Mononuclear cell (primary cell): ENCODE data around the gene FKBP5. TPM values are rescaled to one million over a fixed set of nuclear protein-coding genes. Genes with fewer than 3 reads are reported as not detected.
"Not testable (repeated sequence)": the region's sequence is repeated elsewhere in the genome, so short reads cannot be mapped to it uniquely, and the experiment has no call there.

Source experiments
- H3K27me3 ChIP-seq: 2 replicates; pipeline ENCODE4 v1.6.0; 2011; ENCODE audit warnings: low read length, control low read depth; ENCODE audit not compliant: insufficient read depth
- H3K4me1 ChIP-seq: 2 replicates; pipeline ENCODE4 v1.5.1; 2011; ENCODE audit warnings: mild to moderate bottlenecking, low read length, control low read depth; ENCODE audit not compliant: insufficient read depth
- H3K4me3 ChIP-seq: 2 replicates; pipeline ENCODE4 v1.5.1; 2011; ENCODE audit warnings: mild to moderate bottlenecking, low read length, moderate library complexity
- H3K9me3 ChIP-seq: 2 replicates; pipeline ENCODE4 v1.5.1; 2011; ENCODE audit warnings: low read depth, mild to moderate bottlenecking, control low read depth, low read length
- total RNA-seq: library from RNA; depleted of rRNA; stranded (reverse); fragments of >200 nt; gene quantifications from one replicate; pipeline ENCODE4 v1.2.3, GENCODE V29; 2012

The FKBP5 gene
- total RNA-seq, 1 donor, result 20.1 TPM

DNA sequence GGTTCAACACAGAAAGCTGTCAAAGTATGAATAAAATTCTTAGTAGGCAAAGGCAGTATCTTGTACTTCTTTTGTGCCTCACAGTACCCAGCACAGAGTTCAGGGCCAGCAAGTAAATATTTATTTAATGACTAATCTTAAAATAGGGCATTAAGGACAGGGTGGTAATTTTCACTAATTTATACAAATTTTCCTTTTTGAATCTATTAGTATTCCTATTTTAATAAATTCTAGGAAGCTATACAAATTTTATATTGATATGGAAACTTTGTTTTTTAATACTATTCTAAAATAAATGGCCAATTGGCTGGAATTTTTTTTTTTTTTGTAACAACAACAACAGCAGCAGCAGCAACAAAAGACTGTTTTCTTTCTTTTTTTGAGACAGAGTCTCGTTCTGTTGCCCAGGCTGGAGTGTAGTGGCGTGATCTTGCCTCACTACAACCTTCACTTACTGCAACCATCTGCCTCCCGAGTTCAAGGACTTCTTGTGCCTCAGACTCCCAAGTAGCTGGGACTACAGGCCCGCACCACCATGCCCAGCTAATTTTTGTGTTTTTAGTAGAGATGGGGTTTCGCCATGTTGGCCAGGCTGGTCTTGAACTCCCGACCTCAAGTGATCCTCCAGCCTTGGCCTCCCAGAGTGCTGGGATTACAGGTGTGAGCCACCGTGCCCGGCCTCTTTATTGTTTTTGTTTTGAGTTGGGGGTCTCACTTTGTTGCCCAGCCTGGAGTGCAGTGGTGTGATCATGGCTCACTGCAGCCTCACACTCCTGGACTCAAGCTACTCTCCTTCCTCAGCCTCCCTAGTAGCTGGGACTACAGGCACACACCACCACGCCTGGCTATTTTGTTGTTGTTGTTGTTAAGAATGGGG lies 85.2 kb downstream of the FKBP5 start:
- Histone ChIP-seq H3K4me3 (no peak overlapping the region), H3K9me3 (no peaks in the 10 kb centered on the region), H3K4me1 (peaks cover 52% of the 10 kb centered on the region), H3K27me3 (no peaks in the 10 kb centered on the region)

DNA sequence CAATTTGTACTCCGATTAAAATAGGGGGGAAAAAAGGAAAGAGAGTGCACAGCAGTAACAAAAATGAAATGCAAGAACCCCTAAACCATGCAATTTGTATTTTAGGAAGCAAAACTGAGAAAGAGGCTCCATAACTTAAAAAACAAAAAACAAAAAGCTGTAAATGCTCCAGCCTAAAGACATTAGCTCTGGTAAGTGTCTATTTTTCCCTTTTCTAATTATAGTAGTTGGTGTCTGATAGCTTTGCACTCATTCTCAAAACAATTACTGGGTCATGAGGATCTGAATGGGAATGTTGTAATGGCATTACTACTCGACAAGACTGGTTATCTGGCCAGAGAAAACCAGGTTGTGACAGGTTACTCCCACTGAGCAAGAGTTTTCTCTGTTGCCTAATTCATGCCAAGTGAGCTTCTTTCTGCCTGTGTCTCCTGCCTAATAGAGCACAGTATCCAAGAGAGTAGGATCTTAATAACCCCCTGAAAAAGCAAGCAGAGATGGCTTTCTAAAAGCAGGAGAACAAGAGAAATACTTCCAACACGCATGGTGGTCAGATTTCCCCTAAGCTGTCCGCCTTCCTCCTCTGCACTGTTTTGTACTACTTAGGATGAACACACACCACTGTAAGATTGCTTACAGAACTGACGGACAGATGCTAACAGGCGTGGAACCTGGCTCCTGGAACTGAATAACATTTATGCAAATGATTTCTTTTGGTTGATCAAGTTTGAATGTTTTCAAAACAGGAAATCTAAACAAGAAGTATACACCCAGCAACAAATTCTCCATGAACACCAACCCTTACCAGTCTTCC lies 86.4 kb downstream of the FKBP5 start:
- peaks cover 58% of the 10 kb centered on the region for H3K4me1 ChIP-seq
- H3K27me3 ChIP-seq, result no peaks in the 10 kb centered on the region
- H3K4me3 ChIP-seq, result no peak overlapping the region
- no peaks in the 10 kb centered on the region for H3K9me3 ChIP-seq

DNA sequence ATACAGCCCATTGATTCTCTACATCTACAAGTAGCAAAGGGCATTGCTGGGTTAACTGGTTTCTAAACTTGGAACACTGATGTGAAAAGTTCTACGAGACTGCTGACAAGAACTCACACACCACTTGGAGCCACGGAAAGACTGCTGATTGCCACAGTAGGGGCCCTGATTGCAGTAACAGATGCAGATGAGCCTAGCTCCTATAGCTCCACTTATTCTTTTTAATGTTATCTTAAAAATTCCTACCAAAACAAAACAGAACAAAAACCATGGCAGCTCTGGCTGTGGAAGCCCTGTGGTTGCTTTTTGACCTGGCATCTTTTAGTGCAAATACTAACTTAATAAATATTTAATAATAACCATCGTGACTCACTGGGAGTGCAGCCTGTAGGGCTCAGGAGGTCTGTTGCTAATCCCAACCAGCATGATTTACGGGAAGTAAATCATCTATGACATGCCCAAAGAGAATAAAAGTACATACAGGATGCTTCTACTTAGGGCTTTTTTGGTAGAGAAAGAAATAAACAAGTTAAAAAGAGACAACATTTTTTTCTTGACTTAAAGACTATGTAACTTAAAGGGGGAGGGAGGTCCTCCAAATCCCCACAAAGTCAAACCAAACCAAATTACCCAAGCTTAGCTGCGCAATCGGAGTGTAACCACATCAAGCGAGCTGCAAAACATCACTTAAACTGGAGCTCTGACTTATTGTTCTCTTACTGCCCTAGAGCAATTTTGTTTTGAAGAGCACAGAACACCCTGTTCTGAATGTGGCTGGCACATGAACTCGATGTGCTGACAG lies 87.2 kb downstream of the FKBP5 start:
- peak overlapping the region; percentile 12 for H3K4me3 ChIP-seq
- H3K4me1 ChIP-seq, result peaks cover 58% of the 10 kb centered on the region

DNA sequence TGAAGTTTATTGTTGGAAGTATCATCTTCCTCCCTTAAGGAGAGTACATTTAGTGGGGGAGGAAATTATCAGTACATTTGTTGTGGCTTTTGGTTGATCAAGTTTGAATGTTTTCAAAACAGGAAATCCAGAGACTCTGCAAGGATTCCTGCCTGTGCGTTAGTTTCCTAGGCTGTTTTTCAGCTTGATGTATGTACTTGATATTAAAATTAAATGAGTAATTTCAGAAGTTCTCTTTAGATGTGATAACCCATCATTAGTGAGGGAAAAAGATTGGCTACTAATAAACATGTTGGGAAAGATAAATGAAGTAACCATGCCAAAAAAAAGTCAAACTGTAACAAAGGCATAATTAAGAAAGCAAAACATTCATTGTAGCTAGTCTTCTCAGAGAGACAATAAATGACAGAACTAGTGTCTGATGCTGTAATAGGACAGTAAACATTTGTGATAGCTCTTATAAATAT lies 88.0 kb downstream of the FKBP5 start:
- Histone ChIP-seq H3K4me3 (no peak overlapping the region), H3K27me3 (no peaks in the 10 kb centered on the region), H3K9me3 (no peaks in the 10 kb centered on the region), H3K4me1 (peaks cover 58% of the 10 kb centered on the region)

More for the DNA sequence above, 87.2 kb downstream of the FKBP5 start:
- no peaks in the 10 kb centered on the region for H3K9me3 ChIP-seq
- H3K27me3 ChIP-seq, result no peaks in the 10 kb centered on the region

DNA sequence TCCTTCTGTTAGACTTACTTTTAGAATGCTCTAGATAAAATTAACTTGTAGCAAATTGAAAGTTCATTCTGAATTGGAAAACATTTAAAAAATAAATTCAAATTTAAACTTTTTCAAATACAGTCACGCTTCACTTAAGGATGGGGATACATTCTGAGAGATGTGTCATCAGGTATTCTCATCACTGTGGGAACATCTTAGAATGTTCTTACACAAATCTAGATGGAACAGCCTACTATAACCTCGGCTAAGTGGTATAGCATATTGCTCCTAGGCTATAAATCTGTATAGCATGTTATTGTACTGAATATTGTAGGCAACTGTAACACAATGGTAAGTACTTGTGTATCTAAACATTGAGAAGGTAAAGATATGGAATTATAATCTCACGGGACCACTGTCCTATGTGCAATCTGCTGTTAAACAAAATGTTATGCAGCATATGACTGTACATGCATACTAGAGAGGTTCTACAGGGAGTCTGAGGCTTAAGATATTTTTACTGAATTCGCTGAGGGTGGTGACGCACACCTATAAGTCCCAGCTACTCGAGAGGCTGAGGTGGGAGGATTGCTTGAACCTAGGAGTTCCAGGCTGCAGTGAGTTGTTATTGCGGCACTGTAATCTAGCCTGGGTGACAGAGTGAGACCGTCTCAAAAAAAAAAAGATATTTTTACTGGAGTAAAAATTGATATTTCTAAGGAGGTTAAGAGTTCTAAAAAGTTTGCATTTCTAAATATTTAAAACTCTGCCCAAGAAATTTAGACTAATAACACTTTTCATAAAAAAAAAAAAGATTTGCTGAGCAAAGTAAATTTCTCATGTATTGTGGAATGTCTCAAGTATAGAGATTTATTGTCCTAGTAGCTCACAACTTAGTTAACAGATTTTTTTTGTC lies 88.7 kb downstream of the FKBP5 start:
- Histone ChIP-seq H3K4me1 (peaks cover 57% of the 10 kb centered on the region), H3K9me3 (no peaks in the 10 kb centered on the region), H3K27me3 (no peaks in the 10 kb centered on the region), H3K4me3 (no peak overlapping the region)

DNA sequence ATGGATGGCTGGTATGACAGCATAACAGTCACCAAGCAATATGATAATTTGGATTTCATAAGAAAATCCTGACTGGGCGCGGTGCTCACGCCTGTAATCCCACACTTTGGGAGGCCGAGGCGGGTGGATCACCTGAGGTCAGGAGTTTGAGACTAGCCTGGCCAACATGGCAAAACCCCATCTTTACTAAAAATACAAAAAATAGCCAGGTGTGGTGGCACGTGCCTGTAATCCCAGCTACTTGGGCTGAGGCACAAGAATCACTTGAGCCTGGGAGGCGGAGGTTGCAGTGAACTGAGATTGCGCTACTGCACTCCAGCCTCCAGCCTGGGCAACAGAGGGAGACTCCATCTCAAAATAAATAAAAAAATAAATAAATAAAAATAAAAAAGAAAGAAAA lies 90.1 kb downstream of the FKBP5 start:
- not testable (repeated sequence) for H3K9me3 ChIP-seq, H3K27me3 ChIP-seq, H3K4me3 ChIP-seq
- H3K4me1 ChIP-seq, result peaks cover 57% of the 10 kb centered on the region

DNA sequence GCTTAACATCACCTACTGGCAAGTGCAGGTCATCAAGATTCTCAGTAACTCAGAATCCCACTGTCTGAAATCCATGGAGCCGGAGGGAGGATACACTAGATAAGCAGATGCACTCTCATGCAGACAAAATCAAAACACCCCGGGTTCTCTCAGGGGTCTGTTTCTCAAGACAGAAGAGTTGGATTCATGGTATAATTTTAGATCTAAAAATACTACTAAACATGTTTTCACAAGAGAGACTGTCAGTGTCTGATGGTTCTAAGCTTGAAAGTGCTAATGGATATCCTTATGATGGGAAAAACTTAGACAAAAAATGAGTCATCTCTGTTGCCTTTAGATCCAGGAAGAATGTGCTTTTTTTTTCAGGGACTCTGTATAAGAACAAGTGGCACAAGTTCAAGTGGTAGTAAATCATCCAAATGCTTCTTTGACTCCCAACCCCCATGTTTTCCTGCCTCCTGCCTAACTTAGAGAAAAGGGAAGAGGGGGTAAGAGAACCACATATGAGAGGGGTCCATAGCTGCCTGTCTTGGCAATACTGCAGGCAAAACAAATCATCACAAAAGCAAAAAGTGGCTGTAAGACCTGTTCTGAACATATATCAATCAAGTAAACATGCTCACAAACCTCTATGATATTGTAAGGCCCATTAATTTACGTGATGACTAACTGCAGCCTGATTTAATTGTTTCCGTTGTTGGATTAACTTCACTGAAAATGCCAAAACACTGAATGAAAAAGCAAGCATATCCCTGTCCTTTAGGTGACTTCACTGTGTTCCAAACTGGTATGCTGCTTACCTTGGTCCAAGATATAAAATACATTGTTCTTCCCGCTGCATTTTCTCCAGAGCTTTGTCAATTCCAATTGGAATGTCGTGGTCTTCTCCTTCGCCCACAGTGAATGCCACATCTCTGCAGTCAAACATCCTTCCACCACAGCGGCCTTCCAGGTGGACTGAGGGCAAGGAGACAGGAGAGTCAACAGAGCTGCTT lies 92.0 kb downstream of the FKBP5 start:
- Histone ChIP-seq H3K4me1 (peaks cover 40% of the 10 kb centered on the region), H3K27me3 (no peaks in the 10 kb centered on the region), H3K4me3 (no peak overlapping the region), H3K9me3 (no peaks in the 10 kb centered on the region)

DNA sequence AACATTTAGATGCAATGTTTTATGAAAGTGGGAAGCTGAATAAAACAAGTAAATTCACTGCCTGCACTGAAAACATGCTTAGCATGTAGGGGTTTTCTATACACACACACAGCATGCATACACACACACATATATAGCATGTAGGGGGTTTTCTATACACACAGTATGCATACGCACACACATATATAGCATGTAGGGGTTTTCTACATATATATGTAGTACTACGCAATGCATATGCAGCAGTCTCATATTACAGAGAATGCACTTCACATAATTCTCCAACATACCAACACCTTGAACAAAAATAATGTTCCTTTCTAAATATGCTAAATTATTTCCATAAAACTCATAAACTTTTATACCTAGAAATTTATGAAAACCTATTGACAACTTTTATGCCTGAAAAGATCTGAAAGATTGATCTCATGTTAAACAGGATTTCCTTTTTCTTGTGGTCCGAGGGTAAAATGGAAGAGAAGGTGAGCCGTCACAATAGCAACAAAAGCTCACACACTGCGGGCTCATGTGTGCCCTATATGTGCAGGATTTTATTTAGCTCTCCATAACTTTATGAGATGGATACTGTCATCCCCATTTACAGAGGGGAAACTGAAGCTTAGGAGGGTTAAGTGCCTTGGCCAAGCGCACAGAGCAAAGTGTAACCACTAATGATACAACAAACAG lies 94.1 kb downstream of the FKBP5 start:
- Histone ChIP-seq H3K27me3 (no peaks in the 10 kb centered on the region), H3K9me3 (no peaks in the 10 kb centered on the region), H3K4me3 (no peak overlapping the region), H3K4me1 (peaks cover 30% of the 10 kb centered on the region)

DNA sequence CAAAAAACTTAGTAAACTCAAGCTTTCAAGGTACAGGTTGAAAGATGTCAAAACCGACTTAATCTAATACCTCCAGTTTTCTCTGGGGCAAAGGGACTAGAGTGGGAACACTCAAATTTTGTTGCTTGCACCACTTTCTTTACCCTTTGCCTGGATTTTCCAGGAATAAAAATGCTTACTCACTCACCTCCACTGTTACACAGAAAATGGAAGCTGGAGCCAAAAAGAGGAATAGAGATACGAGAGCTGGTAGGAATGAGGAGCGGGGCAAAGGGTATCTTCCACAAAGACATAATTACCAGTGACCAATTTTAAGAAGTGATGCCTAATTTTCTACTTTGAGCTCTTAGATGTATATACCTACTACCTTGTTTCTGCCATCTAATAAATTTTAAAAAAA lies 96.5 kb downstream of the FKBP5 start:
- H3K4me1 ChIP-seq, result peaks cover 20% of the 10 kb centered on the region
- no peak overlapping the region for H3K4me3 ChIP-seq
- no peaks in the 10 kb centered on the region for H3K27me3 ChIP-seq
- no peaks in the 10 kb centered on the region for H3K9me3 ChIP-seq

DNA sequence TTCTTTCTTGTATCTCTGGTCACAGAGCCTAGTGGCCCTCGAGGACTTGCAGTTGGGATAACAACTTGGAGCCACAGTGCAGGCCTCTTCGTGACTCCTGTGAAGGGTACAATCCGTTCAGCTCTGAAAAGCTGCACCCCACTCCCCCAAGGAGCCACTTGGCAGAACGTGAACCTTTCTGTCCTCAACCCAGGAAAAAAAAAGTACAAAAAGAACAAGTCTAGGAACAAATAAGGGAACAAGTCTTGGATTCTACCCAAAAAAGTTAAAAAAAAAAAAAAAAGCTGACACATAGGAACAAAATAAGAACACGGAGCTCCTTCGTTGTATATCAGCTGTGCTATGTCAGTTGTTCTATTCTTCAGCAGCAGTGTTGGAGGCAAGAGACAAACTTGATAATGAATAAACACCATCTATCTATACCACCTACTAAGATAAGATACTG lies 98.1 kb downstream of the FKBP5 start:
- Histone ChIP-seq H3K9me3 (no peaks in the 10 kb centered on the region), H3K4me3 (no peak overlapping the region), H3K4me1 (peaks cover 30% of the 10 kb centered on the region)

DNA sequence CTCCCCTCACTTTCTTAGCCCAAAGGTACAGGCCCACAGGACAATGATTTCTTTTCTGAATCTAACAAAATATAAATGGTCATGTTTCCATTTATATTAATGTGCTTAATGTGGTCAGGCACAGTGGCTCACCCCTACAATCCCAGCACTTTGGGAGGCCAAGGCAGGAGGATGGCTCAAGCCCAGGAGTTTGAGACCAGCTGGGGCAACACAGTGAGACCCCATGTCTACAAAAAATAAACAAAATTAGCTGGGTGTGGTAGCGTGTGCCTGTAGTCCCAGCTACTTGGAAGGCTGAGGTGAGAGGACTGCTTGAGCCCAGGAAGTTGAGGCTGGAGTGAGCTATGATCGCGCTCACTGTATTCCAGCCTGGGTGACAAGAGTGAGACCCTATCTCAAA lies 98.8 kb downstream of the FKBP5 start:
- no peaks in the 10 kb centered on the region for H3K9me3 ChIP-seq
- H3K4me1 ChIP-seq, result peaks cover 27% of the 10 kb centered on the region
- H3K4me3 ChIP-seq, result no peak overlapping the region
- H3K27me3 ChIP-seq, result no peaks in the 10 kb centered on the region

More for the DNA sequence above, 98.1 kb downstream of the FKBP5 start:
- no peaks in the 10 kb centered on the region for H3K27me3 ChIP-seq

DNA sequence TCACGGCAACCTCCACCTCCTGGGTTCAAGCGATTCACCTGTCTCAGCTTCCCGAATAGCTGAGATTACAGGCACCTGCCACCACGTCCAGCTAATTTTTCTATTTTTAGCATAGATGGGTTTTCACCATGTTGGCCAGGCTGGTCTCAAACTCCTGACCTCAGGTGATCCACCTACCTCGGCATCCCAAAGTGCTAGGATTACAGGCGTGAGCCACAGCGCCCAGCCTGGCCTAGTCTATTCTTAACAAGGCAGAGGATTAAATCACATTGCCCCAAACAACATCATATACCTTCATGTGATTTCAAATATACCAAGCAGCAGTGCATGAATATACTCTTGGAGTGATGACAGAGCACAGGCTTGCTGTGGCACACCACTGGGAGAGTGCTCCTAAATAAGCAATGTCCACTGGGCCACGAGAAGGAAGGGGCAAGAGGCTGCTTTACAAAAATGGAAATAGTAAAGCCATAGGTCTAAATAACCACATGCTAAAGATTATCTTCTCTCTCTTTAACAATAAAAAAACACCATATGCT lies 99.4 kb downstream of the FKBP5 start:
- no peaks in the 10 kb centered on the region for H3K27me3 ChIP-seq
- peaks cover 29% of the 10 kb centered on the region for H3K4me1 ChIP-seq
- H3K9me3 ChIP-seq, result no peaks in the 10 kb centered on the region
- H3K4me3 ChIP-seq, result no peak overlapping the region
